Vagina (tissue), 2 donors: ENCODE results near the gene MRPS22. TPM values are rescaled to one million over a fixed set of nuclear protein-coding genes. Genes with fewer than 3 reads are reported as not detected.

Experiments used
- DNase-seq, 2 donors: peaks; one replicate each; pipeline ENCODE4 v3.0.0-alpha.2; 2017; ENCODE audit errors: extremely low spot score in 2 of 2
- H3K27ac ChIP-seq: fragments of 200-600 bp; sonication (generic); one replicate; pipeline ENCODE4 v1.5.1; 2019
- H3K27me3 ChIP-seq: fragments of 200-600 bp; sonication (generic); one replicate; pipeline ENCODE4 v1.5.1; 2019
- H3K36me3 ChIP-seq, 2 donors: fragments of 200-600 bp; sonication (generic); one replicate each; pipeline ENCODE4 v1.5.1; 2017 to 2019
- H3K4me1 ChIP-seq: fragments of 200-600 bp; sonication (generic); one replicate; pipeline ENCODE4 v1.5.1; 2019
- H3K4me3 ChIP-seq, 2 donors: fragments of 200-600 bp; sonication (generic); 1 replicate in 1 of 2; 2 replicates in 1 of 2; pipeline ENCODE4 v1.5.1; 2016 to 2019
- H3K9me3 ChIP-seq: fragments of 200-600 bp; sonication (generic); one replicate; pipeline ENCODE4 v1.5.1; 2019
- POLR2A ChIP-seq, 2 donors: fragments of 450-650 bp; IDR thresholded peaks; one replicate each; pipeline ENCODE4 v1.6.1; 2017; ENCODE audit warnings: antibody characterized with exemption in 2 of 2, mild to moderate bottlenecking in 2 of 2, moderate library complexity in 2 of 2
- POLR2AphosphoS5 ChIP-seq, 2 donors: sonication (generic); formaldehyde crosslinking; IDR thresholded peaks; one replicate each; pipeline ENCODE4 v1.9.0; 2017; ENCODE audit warnings: antibody characterized with exemption in 2 of 2, mild to moderate bottlenecking in 2 of 2, low read depth in 1 of 2; ENCODE audit not compliant: insufficient read depth in 1 of 2
- intact Hi-C: fragments of 100-400 bp; cut with DNase I; formaldehyde crosslinking; loops from one replicate; pipeline ENCODE4 v1.15.1; 2023
- total RNA-seq: library from RNA; depleted of rRNA; stranded (reverse); fragments of >200 nt; gene quantifications from one replicate; pipeline ENCODE4 v1.2.3, GENCODE V29; 2016
- TF ChIP-seq, protein P1 (sequence below), 3 experiments: fragments of 450-650 bp in 2 of 3; fragments of 200-600 bp in 1 of 3; sonication (generic) in 1 of 3; IDR thresholded peaks; one replicate each; pipeline ENCODE4 v1.5.1; 2017 to 2019; ENCODE audit warnings: antibody characterized with exemption in 3 of 3, mild to moderate bottlenecking in 2 of 3, moderate library complexity in 2 of 3

Gene MRPS22
- total RNA-seq, 1 donor from 2014 or later: 45.7 TPM

DNA sequence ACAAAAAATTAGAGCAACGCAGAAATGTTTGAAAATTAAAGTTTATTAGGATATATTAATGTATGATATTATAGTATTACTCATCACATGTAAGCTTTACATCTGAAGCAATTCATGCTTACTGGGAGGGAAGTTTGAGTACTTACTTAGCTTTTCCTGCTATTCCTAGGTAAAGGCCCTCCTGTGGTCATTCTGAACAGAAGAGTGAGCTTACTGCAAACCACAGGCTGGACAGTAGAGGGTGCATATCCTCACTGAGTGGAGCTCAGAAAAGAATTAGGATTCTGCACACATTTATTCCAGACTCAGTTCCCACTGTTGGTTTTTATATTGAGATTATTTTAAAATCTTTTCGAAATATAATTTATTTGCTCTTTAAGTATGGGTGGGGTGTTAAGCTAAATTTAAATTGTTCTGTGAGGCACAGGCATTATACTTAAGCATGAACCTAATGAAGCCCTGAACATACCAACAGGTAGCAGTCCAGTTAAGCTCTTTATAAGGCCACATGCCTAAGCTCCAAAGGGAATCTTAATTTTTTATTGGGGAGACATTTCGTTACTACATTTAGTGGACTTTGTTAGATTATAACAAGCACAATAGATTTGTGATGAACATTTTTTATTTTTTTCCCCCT is 10.2 kb downstream of the MRPS22 start:
- H3K9me3 ChIP-seq: no peaks in the 10 kb centered on the region
- peaks cover 0 to 91% of the 10 kb centered on the region in 2 donors for H3K36me3 ChIP-seq
- no peak for DNase-seq
- peaks cover 16% of the 10 kb centered on the region for H3K4me1 ChIP-seq
- no peaks in the 10 kb centered on the region for H3K27me3 ChIP-seq
- no peak overlapping the region for H3K4me3 ChIP-seq
- intact Hi-C loops: no loop called here
- H3K27ac ChIP-seq: no peak overlapping the region
- TF ChIP-seq POLR2AphosphoS5 (IDR thresholded peaks at IDR 0.05; ENCODE audit: insufficient read depth in 1 of 2, low read depth in 1 of 2) (no peak), POLR2A (IDR thresholded peaks at IDR 0.05) (no peak)
- TF ChIP-seq, protein P1, sequence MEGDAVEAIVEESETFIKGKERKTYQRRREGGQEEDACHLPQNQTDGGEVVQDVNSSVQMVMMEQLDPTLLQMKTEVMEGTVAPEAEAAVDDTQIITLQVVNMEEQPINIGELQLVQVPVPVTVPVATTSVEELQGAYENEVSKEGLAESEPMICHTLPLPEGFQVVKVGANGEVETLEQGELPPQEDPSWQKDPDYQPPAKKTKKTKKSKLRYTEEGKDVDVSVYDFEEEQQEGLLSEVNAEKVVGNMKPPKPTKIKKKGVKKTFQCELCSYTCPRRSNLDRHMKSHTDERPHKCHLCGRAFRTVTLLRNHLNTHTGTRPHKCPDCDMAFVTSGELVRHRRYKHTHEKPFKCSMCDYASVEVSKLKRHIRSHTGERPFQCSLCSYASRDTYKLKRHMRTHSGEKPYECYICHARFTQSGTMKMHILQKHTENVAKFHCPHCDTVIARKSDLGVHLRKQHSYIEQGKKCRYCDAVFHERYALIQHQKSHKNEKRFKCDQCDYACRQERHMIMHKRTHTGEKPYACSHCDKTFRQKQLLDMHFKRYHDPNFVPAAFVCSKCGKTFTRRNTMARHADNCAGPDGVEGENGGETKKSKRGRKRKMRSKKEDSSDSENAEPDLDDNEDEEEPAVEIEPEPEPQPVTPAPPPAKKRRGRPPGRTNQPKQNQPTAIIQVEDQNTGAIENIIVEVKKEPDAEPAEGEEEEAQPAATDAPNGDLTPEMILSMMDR (IDR thresholded peaks at IDR 0.05): no peak

DNA sequence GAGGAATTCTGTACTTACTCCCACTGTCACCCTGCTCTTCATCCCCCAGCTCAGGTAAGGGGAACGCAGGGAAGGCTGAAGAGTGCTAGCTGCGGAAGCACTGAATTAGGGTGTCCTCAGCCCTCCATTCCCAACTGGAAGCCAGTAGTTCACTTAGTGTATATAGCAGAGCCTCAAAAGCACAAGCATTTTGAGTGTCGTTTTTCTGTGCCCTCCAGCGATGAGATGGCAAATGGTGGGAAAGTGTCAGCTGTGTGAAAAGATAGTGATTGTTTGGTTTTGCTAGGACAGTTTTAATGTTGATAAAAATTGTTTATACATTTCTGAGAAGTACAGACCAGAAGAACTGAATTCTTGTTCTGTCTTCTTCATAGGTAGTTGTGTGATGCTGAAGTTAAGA is 10.8 kb downstream of the MRPS22 start:
- Histone ChIP-seq H3K36me3 (peaks cover 0 to 86% of the 10 kb centered on the region in 2 donors), H3K27ac (no peak overlapping the region), H3K4me3 (no peak overlapping the region), H3K27me3 (no peaks in the 10 kb centered on the region), H3K9me3 (no peaks in the 10 kb centered on the region), H3K4me1 (peaks cover 16% of the 10 kb centered on the region)
- intact Hi-C loops: no loop called here
- DNase-seq: no peak
- TF ChIP-seq, protein P1 (IDR thresholded peaks at IDR 0.05): no peak
- TF ChIP-seq POLR2A (IDR thresholded peaks at IDR 0.05) (no peak), POLR2AphosphoS5 (IDR thresholded peaks at IDR 0.05; ENCODE audit: insufficient read depth in 1 of 2, low read depth in 1 of 2) (no peak)

DNA sequence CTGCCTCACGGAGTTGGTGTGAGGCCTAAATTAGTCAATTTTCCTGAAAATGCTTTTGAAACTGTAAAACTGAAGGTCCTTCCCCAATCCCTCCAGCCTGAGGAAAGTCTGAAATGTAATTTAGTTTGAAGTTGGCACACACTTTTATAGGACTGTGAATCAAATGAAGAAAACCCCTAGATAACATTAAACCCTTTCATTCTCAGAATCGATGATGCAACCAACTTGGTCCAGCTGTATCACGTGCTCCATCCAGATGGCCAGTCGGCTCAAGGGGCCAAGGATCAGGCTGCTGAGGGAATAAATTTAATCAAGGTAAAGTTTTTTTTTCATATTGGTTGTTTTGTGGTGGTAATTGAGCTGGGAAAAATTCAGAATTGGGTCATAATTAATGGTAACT is 11.7 kb downstream of the MRPS22 start:
- Histone ChIP-seq H3K27me3 (no peaks in the 10 kb centered on the region), H3K4me3 (no peak overlapping the region), H3K9me3 (no peaks in the 10 kb centered on the region), H3K36me3 (peaks cover 0 to 86% of the 10 kb centered on the region in 2 donors), H3K4me1 (peaks cover 16% of the 10 kb centered on the region), H3K27ac (no peak overlapping the region)
- no peak for TF ChIP-seq POLR2A (IDR thresholded peaks at IDR 0.05)
- no peak for TF ChIP-seq POLR2AphosphoS5 (IDR thresholded peaks at IDR 0.05; ENCODE audit: insufficient read depth in 1 of 2, low read depth in 1 of 2)
- TF ChIP-seq, protein P1 (IDR thresholded peaks at IDR 0.05): no peak
- DNase-seq: no peak
- intact Hi-C loops: no loop called here

DNA sequence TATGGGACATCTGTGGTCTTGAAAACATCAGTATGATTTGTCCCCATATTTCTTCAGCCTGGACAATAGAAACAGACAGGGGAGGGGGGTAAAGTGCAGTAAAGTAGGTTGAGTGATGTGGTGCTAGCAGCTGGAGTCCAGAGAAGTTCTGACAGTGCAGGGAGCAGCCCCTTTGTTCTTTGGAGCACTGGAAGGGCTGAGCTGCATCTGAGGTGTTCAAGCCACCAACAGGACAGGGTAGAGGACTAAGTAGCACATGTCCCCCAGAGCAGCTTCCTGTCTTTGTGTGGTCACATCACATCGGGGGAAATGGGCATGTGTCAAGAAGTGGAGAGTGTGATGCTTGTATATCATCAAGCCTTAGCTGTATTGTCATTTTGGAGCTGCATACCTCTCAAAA is 12.1 kb downstream of the MRPS22 start:
- no peaks in the 10 kb centered on the region for H3K9me3 ChIP-seq

DNA sequence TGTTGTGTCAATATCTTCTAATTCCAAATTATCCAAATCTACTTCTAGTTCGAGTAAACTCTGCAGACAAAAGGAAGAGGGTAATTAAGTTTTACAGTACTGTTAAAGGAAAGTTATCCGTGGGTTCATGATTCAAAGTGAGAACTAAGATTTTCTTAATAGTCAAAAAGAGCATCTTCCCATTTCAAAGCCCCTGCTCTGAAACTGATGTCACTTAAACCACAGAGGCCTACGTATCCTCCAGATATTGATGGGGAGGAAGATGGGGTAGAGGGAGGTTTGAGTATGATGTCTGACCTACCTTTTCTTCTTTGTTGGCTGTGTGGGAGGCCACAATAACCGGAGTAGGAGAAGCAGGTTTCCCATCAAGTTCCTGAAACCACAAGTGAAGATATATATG is 14.1 kb downstream of the MRPS22 start:
- TF ChIP-seq, protein P1 (IDR thresholded peaks at IDR 0.05): no peak
- TF ChIP-seq POLR2AphosphoS5 (IDR thresholded peaks at IDR 0.05; ENCODE audit: insufficient read depth in 1 of 2, low read depth in 1 of 2) (no peak), POLR2A (IDR thresholded peaks at IDR 0.05) (no peak)
- Histone ChIP-seq H3K4me3 (no peak overlapping the region), H3K27ac (no peak overlapping the region), H3K4me1 (peaks cover 16% of the 10 kb centered on the region), H3K36me3 (peaks cover 3 to 89% of the 10 kb centered on the region in 2 donors), H3K27me3 (no peaks in the 10 kb centered on the region), H3K9me3 (no peaks in the 10 kb centered on the region)
- intact Hi-C loops: no loop called here
- no peak for DNase-seq

More for the DNA sequence above, 12.1 kb downstream of the MRPS22 start:
- H3K27me3 ChIP-seq: no peaks in the 10 kb centered on the region
- no peak overlapping the region for H3K4me3 ChIP-seq
- intact Hi-C loops: no loop called here
- no peak for DNase-seq
- no peak for TF ChIP-seq POLR2A (IDR thresholded peaks at IDR 0.05)
- peaks cover 16% of the 10 kb centered on the region for H3K4me1 ChIP-seq
- H3K27ac ChIP-seq: no peak overlapping the region
- H3K36me3 ChIP-seq: peaks cover under 1 to 86% of the 10 kb centered on the region in 2 donors
